Gastrocnemius medialis (tissue), 4 donors: ENCODE measurements around the gene IST1.

Source experiments
- POLR2A ChIP-seq, 2 donors: fragments of 450-650 bp; IDR thresholded peaks; one replicate each; pipeline ENCODE4 v1.6.1; 2017; ENCODE audit warnings: antibody characterized with exemption in 2 of 2, mild to moderate bottlenecking in 2 of 2, moderate library complexity in 2 of 2
- TF ChIP-seq, protein P1 (sequence below), 5 experiments: fragments of 450-650 bp in 3 of 5; fragments of 200-600 bp in 2 of 5; sonication (generic) in 2 of 5; IDR thresholded peaks in 4 of 5; conservative IDR thresholded peaks in 1 of 5; 1 replicate in 4 of 5; 2 replicates in 1 of 5; pipeline ENCODE4 v1.5.1; 2016 to 2019; ENCODE audit warnings: antibody characterized with exemption in 5 of 5, mild to moderate bottlenecking in 3 of 5, moderate library complexity in 3 of 5

DNA sequence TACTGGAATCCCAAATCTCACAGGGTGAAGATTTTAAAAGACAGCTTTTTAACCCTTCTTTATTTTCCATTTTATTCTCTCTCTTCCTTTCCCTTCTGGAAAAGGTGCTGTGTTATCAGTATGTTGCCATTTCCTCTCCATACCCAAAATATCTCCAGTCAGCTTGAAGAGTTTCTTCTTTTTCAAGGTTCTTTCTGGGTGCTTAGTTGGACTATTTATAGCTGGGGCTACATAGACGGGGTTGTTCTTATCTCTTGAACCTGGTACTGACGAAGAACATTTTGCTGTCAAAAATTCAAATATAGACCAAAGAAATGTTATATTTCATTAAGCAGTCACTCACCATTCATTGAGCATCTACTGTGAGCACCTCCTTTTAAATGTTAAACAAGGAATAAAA lies 48.6 kb downstream of the IST1 start:
- TF ChIP-seq, protein P1, sequence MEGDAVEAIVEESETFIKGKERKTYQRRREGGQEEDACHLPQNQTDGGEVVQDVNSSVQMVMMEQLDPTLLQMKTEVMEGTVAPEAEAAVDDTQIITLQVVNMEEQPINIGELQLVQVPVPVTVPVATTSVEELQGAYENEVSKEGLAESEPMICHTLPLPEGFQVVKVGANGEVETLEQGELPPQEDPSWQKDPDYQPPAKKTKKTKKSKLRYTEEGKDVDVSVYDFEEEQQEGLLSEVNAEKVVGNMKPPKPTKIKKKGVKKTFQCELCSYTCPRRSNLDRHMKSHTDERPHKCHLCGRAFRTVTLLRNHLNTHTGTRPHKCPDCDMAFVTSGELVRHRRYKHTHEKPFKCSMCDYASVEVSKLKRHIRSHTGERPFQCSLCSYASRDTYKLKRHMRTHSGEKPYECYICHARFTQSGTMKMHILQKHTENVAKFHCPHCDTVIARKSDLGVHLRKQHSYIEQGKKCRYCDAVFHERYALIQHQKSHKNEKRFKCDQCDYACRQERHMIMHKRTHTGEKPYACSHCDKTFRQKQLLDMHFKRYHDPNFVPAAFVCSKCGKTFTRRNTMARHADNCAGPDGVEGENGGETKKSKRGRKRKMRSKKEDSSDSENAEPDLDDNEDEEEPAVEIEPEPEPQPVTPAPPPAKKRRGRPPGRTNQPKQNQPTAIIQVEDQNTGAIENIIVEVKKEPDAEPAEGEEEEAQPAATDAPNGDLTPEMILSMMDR (IDR thresholded peaks at IDR 0.05 in 4 of 5, conservative IDR thresholded peaks at IDR 0.05 in 1 of 5): no peak
- no peak for TF ChIP-seq POLR2A (IDR thresholded peaks at IDR 0.05)
